GM19463 (cell line): ENCODE data around the gene MASTL.

ENCODE experiments used
- ATAC-seq: cut with Tn5 transposase; IDR thresholded peaks from one replicate; pipeline ENCODE4 v1.9.1; 2021; ENCODE audit warnings: mild to moderate bottlenecking, moderate library complexity; ENCODE audit not compliant: unreplicated experiment

Gene MASTL

GRCh38 chr10:27225011-27225590 lies 69.9 kb downstream of the MASTL start:
- ATAC-seq: no peak

DNA sequence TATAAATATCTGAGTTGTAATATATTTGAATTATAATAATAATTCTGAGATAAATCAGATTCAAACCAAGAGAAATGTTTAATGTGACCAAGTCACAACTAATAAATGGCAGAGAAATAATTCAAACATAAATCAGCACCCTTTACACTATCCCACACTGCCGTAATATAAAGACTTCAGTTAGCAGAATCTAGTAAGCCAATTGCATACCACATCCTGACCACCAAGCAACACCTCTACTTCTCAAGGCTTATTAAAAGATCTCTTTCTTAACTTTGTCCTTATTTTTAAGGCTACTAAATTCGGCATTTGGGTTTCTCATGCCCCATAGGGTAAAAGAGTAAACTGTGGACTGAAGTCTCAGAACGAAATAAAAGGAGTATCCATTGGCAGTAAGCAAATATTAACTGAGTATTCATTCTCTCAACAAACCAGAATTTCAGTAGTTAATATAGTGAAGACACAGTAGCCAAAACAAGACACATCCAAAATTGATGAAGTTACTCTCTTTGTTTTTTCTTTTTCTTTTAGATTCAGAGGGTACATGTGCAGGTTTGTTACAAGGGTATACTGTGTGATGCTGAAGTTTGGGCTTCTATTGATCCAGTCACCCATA lies 70.6 kb downstream of the MASTL start:
- no peak for ATAC-seq

GRCh38 chr10:27230022-27230421 lies 74.9 kb downstream of the MASTL start:
- ATAC-seq: no peak

DNA sequence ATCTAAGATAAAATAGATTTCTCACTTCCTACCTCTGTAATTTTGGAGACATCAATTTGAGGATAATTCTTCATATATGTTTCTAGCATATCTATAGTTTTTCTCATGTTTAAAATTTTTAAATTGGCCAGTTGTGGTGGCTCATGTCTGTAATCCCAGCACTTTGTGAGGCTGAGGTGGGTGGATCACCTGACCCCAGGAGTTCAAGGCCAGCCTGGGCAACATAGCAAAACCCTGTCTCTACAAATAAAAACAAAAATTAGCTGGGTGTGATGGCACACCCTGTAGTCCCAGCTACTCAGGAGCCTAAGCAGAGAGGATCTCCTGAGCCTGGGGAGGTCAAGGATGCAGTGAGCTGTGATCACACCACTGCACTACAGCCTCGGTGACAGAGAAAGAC lies 80.6 kb downstream of the MASTL start:
- ATAC-seq: no peak
